ENCODE results near the gene PAGR1.
A peak's percentile ranks its signal among the peaks of the same experiment; 100 is the strongest.
"Not testable (repeated sequence)": the region's sequence is repeated elsewhere in the genome, so short reads cannot be mapped to it uniquely, and the experiment has no call there.

Gene PAGR1

GRCh38 chr16:29812754-29813643 lies 3.0 kb upstream of the PAGR1 start:
- no peak for DNase-seq (ENCODE audit: low spot score)

- DNase-seq (ENCODE audit: low spot score), result no peak
These were observed 2.0 kb upstream of the PAGR1 start for GRCh38 chr16:29813644-29814562.

- DNase-seq (ENCODE audit: low spot score), result no peak
These were observed 1.4 kb upstream of the PAGR1 start for GRCh38 chr16:29814592-29814991.

GRCh38 chr16:29815032-29815721 lies 775 bp upstream of the PAGR1 start:
- no peak for DNase-seq (ENCODE audit: low spot score)

GRCh38 chr16:29816694-29817441 lies 916 bp downstream of the PAGR1 start:
- DNase-seq (ENCODE audit: low spot score), result no peak

- no peak for DNase-seq (ENCODE audit: low spot score)
These were observed 2.1 kb downstream of the PAGR1 start for GRCh38 chr16:29818082-29818481.

- no peak for DNase-seq (ENCODE audit: low spot score)
These were observed 3.6 kb downstream of the PAGR1 start for GRCh38 chr16:29819506-29819905.

GRCh38 chr16:29820271-29820701 lies 4.3 kb downstream of the PAGR1 start, which contains the start of gene MVP:
Gene MVP, plus strand, starts transcription at chr16:29820462. Its CDS starts 10,088 bp downstream, at chr16:29830550.
- DNase-seq (ENCODE audit: low spot score), result peak; percentile 81

GRCh38 chr16:29820730-29821642 lies 5.0 kb downstream of the PAGR1 start:
- no peak for DNase-seq (ENCODE audit: low spot score)

- DNase-seq (ENCODE audit: low spot score), result no peak
These were observed 5.7 kb downstream of the PAGR1 start for GRCh38 chr16:29821643-29822115.

- DNase-seq (ENCODE audit: low spot score), result no peak
These were observed 8.7 kb downstream of the PAGR1 start for GRCh38 chr16:29824589-29825144.

GRCh38 chr16:29825145-29826044 lies 9.4 kb downstream of the PAGR1 start:
- DNase-seq (ENCODE audit: low spot score), result no peak

- DNase-seq (ENCODE audit: low spot score), result no peak
These were observed 10.4 kb downstream of the PAGR1 start for GRCh38 chr16:29826342-29826695.

GRCh38 chr16:29830774-29831173 lies 14.8 kb downstream of the PAGR1 start:
- no peak for DNase-seq (ENCODE audit: low spot score)

- no peak for DNase-seq (ENCODE audit: low spot score)
These were observed 15.5 kb downstream of the PAGR1 start for GRCh38 chr16:29831490-29831889.

GRCh38 chr16:29833219-29833618 lies 17.3 kb downstream of the PAGR1 start:
- DNase-seq (ENCODE audit: low spot score), result not testable (repeated sequence)

- no peak for DNase-seq (ENCODE audit: low spot score)
These were observed 18.1 kb downstream of the PAGR1 start for GRCh38 chr16:29834079-29834478.

GRCh38 chr16:29835926-29836325 lies 20.0 kb downstream of the PAGR1 start:
- DNase-seq (ENCODE audit: low spot score), result no peak

- DNase-seq (ENCODE audit: low spot score), result no peak
These were observed 20.7 kb downstream of the PAGR1 start for GRCh38 chr16:29836623-29837022.
